Medulla oblongata (tissue), 1 donor: ENCODE measurements around the gene COMMD9.

Experiments
- DNase-seq: peaks from one replicate; pipeline ENCODE4 v3.0.0-alpha.2; 2015; ENCODE audit errors: extremely low spot score

COMMD9 gene

DNA sequence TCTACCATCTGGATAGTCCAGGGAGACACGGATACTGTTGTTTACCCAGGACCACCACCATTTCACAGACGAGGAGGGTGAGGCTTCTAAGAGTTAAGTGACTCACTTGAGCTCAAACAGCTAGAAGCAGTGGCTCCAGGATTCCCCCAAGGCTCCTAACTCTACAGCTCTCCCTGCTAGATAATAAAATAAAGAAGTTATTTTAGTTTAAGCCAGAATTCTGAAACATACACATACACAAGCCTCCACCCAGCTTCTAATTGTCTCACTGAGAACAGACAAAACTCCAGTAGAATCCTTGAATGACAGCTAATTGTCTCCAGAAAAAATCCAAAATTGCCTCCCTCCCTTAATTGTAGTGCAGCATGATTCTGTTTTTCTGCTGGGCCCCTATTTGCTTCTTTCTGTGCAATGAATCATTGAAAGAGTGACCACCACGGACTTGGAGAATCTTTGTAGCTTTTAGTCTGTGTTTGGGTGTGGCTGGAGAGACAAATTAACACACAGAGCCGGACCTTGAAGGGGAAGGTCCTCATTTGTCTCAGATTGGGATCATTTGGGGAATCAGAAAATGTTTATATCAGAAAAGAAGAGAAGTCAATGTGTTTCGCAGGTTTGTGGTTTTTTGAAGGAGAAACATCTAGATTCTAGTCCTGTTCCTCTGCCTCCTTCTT is 64.9 kb downstream of the COMMD9 start:
- DNase-seq: no peak

DNA sequence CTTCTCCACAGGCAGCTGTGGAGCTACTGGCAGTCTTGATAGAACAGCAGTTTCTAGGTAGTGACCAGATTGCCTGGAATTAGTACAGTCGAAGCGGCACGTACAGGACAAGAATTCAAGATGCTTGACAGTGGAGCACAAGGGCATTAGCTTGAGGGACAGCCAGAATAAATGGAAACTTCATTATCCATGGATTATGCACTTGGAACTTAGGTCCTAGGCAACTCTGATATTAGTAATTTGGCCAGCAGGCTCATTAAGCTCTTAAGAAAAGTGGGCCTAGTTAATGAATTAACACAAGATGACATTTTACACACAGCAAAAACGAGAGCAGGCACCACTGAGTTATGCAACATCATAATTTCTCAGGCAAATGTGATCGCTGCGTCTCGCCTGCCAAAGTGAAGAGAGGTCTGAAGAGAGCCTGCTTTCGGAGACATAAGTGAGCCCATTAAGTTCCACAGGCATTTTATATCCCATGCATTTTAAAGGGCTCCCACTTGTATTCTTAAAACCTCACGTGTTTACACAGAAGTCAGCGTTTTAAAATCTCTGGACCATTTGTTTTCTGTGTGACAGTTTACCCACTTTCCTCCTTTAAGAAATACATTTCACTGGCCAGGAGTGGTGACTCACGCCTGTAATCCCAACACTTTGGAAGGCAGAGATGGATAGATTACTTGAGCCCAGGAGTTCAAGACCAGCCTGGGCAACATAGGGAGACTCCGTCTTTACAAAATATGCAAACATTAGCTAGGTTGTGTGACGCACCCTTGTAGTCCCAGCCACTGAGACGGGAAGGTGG is 66.2 kb downstream of the COMMD9 start:
- DNase-seq: no peak
